Measurements from ENCODE around the gene ZMYND8.

DNA sequence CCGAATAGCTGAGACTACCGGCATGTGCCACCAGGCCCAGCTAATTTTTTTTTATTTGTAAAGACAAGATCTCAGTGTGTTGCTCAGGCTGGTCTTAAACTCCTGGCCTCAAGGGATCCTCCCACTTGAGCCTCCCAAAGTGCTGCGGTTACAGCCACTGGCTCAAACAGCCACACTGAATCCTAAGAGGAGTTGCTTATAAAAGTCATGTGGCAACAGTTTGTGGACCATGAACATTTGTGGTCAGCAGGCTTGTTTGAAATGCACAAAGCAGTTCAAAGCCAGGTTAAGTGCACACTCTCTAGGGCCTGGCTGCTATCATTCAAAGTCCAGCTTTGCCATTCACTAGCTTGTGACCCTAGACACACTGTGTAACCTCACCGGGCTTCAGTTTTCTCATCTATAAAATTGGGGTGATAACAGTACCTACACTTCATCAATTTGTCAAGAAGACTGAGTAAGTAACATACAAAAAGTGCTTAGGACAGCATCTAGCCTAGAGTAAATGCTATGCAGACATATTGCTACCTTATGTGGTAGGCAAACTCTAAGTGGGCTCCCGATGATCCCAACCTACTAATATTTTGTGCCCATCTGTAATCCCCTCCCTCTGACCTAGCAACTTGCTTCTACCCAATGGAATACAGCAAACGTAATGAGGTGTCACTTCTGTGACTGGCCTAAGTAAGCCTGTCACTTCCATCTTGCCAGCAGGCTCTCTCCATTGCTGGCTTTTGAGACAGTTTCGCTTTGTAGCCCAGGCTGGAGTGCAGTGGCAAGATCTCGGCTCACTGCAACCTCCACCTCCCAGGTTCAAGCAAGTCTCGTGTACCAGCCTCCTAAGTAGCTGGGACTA, 122.9 kb downstream of the ZMYND8 start:
- TF ChIP-seq, protein P1, sequence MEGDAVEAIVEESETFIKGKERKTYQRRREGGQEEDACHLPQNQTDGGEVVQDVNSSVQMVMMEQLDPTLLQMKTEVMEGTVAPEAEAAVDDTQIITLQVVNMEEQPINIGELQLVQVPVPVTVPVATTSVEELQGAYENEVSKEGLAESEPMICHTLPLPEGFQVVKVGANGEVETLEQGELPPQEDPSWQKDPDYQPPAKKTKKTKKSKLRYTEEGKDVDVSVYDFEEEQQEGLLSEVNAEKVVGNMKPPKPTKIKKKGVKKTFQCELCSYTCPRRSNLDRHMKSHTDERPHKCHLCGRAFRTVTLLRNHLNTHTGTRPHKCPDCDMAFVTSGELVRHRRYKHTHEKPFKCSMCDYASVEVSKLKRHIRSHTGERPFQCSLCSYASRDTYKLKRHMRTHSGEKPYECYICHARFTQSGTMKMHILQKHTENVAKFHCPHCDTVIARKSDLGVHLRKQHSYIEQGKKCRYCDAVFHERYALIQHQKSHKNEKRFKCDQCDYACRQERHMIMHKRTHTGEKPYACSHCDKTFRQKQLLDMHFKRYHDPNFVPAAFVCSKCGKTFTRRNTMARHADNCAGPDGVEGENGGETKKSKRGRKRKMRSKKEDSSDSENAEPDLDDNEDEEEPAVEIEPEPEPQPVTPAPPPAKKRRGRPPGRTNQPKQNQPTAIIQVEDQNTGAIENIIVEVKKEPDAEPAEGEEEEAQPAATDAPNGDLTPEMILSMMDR (conservative IDR thresholded peaks at IDR 0.05 in 1 of 2, IDR thresholded peaks at IDR 0.05 in 1 of 2; ENCODE audit: extremely low read depth in 1 of 2, insufficient read depth in 1 of 2, low read depth in 1 of 2, low read length in 2 of 2), result no peak
- no peak for TF ChIP-seq EZH2 (IDR thresholded peaks at IDR 0.05; ENCODE audit: borderline replicate concordance, low read length)
